ENCODE data around the gene LRRC58. TPM values are rescaled to one million over a fixed set of nuclear protein-coding genes. Genes with fewer than 3 reads are reported as not detected.
"Not testable (repeated sequence)": the region's sequence is repeated elsewhere in the genome, so short reads cannot be mapped to it uniquely, and the experiment has no call there.

Gene LRRC58
- total RNA-seq, 1 donor from 2014 or later, result 14.3 TPM

DNA sequence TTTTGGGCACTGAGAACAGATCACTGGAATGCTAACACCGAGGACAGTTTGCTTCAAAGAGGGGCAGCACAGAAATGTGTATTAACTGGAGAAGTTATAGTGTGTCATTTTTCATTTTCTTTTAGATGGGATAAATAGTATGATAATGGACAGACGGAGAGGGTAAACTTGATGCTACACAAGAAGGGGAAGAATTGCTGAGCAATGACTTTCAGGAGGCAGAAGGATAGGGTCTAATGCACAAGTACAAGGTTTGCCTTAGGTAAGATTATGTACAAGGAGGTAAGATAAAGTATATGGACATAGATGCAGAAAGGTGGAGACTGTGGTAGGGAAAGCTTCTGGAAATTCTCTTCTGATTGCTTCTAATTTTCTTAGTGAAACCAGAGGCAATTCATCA lies 32.3 kb upstream of the LRRC58 start:
- no peak overlapping the region for H3K9ac ChIP-seq (ENCODE audit: low read length)

DNA sequence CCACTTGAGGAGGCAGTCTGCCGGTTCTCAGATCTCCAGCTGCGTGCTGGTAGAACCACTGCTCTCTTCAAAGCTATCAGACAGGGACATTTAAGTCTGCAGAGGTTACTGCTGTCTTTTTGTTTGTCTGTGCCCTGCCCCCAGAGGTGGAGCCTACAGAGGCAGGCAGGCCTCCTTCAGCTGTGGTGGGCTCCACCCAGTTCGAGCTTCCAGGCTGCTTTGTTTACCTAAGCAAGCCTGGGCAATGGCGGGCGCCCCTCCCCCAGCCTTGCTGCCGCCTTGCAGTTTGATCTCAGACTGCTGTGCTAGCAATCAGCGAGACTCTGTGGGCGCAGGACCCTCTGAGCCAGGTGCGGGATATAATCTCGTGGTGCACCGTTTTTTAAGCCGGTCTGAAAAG lies 28.8 kb upstream of the LRRC58 start:
- H3K27me3 ChIP-seq (ENCODE audit: insufficient read depth, low read length); H3K4me2 ChIP-seq (ENCODE audit: low read length); H3K4me3 Mint-ChIP-seq (ENCODE audit: unreplicated experiment); H3K4me3 ChIP-seq (ENCODE audit: insufficient read depth, low read depth, low read length); H3K4me1 Mint-ChIP-seq (ENCODE audit: low read depth, unreplicated experiment); DNase-seq (ENCODE audit: low read depth); H3K27ac Mint-ChIP-seq (ENCODE audit: unreplicated experiment); H3K9me3 Mint-ChIP-seq (ENCODE audit: unreplicated experiment); H3K4me1 ChIP-seq (ENCODE audit: insufficient read depth, low read length); FAIRE-seq; H3K27me3 Mint-ChIP-seq (ENCODE audit: low read depth, unreplicated experiment); H3K79me2 ChIP-seq (ENCODE audit: insufficient read depth, low read length); H3K36me3 Mint-ChIP-seq (ENCODE audit: low read depth, unreplicated experiment); H2AFZ ChIP-seq (ENCODE audit: low read depth, low read length); H3K36me3 ChIP-seq (ENCODE audit: insufficient read depth, low read length); H3K9ac ChIP-seq (ENCODE audit: low read length); H4K20me1 ChIP-seq (ENCODE audit: insufficient read depth, low read length); H3K27ac ChIP-seq (ENCODE audit: low read depth, low read length); H3K9me3 ChIP-seq (ENCODE audit: insufficient read depth, low read depth, low read length): not testable (repeated sequence)

More for the DNA sequence above, 32.3 kb upstream of the LRRC58 start:
- Mint-ChIP-seq H3K4me3 (ENCODE audit: unreplicated experiment) (no peak overlapping the region), H3K27me3 (ENCODE audit: low read depth, unreplicated experiment) (no peaks in the 10 kb centered on the region), H3K27ac (ENCODE audit: unreplicated experiment) (no peak overlapping the region), H3K4me1 (ENCODE audit: low read depth, unreplicated experiment) (no peaks in the 10 kb centered on the region), H3K9me3 (ENCODE audit: unreplicated experiment) (peaks cover 4% of the 10 kb centered on the region), H3K36me3 (ENCODE audit: low read depth, unreplicated experiment) (no peaks in the 10 kb centered on the region)
- H3K36me3 ChIP-seq (ENCODE audit: insufficient read depth, low read length), result no peaks in the 10 kb centered on the region
- TF ChIP-seq, protein P1, sequence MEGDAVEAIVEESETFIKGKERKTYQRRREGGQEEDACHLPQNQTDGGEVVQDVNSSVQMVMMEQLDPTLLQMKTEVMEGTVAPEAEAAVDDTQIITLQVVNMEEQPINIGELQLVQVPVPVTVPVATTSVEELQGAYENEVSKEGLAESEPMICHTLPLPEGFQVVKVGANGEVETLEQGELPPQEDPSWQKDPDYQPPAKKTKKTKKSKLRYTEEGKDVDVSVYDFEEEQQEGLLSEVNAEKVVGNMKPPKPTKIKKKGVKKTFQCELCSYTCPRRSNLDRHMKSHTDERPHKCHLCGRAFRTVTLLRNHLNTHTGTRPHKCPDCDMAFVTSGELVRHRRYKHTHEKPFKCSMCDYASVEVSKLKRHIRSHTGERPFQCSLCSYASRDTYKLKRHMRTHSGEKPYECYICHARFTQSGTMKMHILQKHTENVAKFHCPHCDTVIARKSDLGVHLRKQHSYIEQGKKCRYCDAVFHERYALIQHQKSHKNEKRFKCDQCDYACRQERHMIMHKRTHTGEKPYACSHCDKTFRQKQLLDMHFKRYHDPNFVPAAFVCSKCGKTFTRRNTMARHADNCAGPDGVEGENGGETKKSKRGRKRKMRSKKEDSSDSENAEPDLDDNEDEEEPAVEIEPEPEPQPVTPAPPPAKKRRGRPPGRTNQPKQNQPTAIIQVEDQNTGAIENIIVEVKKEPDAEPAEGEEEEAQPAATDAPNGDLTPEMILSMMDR (IDR thresholded peaks at IDR 0.05; ENCODE audit: insufficient read depth, low read depth, low read length), result no peak
- no peak for TF ChIP-seq EZH2 (IDR thresholded peaks at IDR 0.05; ENCODE audit: insufficient read depth, low read length)
- H3K9me3 ChIP-seq (ENCODE audit: insufficient read depth, low read depth, low read length), result no peaks in the 10 kb centered on the region
- no peak overlapping the region for H3K27ac ChIP-seq (ENCODE audit: low read depth, low read length)
- H3K4me2 ChIP-seq (ENCODE audit: low read length), result no peak overlapping the region
- no peak for FAIRE-seq
- H2AFZ ChIP-seq (ENCODE audit: low read depth, low read length), result no peak overlapping the region
- H3K4me3 ChIP-seq (ENCODE audit: insufficient read depth, low read depth, low read length), result no peak overlapping the region
- DNase-seq (ENCODE audit: low read depth), result no peak
- H3K27me3 ChIP-seq (ENCODE audit: insufficient read depth, low read length), result no peaks in the 10 kb centered on the region
- H4K20me1 ChIP-seq (ENCODE audit: insufficient read depth, low read length), result no peaks in the 10 kb centered on the region
- no peaks in the 10 kb centered on the region for H3K79me2 ChIP-seq (ENCODE audit: insufficient read depth, low read length)
- H3K4me1 ChIP-seq (ENCODE audit: insufficient read depth, low read length), result no peaks in the 10 kb centered on the region

DNA sequence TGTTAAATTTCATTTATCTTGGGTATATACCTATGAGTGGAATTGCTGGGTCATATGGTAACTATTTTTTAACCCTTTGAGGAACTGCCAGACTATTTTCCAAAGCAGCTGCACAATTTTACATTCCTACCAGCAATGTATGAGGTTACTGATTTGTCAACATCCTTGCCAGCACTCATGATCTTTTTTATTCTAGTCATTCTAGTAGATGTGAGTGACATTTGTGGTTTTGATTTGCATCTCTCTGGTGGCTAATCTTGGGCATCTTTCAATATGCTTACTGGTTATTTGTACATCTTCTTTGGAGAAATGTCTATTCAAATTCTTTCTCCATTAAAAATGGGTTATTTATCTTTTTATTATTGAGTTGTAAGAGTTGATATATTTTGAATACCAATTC lies 21.3 kb upstream of the LRRC58 start:
- TF ChIP-seq EZH2 (IDR thresholded peaks at IDR 0.05; ENCODE audit: insufficient read depth, low read length), result no peak
- TF ChIP-seq, protein P1 (IDR thresholded peaks at IDR 0.05; ENCODE audit: insufficient read depth, low read depth, low read length), result no peak

More for the DNA sequence above, 21.3 kb upstream of the LRRC58 start:
- Histone ChIP-seq H3K36me3 (ENCODE audit: insufficient read depth, low read length) (no peaks in the 10 kb centered on the region), H3K27ac (ENCODE audit: low read depth, low read length) (no peak overlapping the region), H3K4me2 (ENCODE audit: low read length) (no peak overlapping the region), H3K27me3 (ENCODE audit: insufficient read depth, low read length) (no peaks in the 10 kb centered on the region), H3K9me3 (ENCODE audit: insufficient read depth, low read depth, low read length) (no peaks in the 10 kb centered on the region), H3K4me1 (ENCODE audit: insufficient read depth, low read length) (no peaks in the 10 kb centered on the region), H3K4me3 (ENCODE audit: insufficient read depth, low read depth, low read length) (no peak overlapping the region), H3K9ac (ENCODE audit: low read length) (no peak overlapping the region), H2AFZ (ENCODE audit: low read depth, low read length) (no peak overlapping the region), H4K20me1 (ENCODE audit: insufficient read depth, low read length) (no peaks in the 10 kb centered on the region), H3K79me2 (ENCODE audit: insufficient read depth, low read length) (no peaks in the 10 kb centered on the region)
- DNase-seq (ENCODE audit: low read depth) (no peak), FAIRE-seq (no peak)
- Mint-ChIP-seq H3K36me3 (ENCODE audit: low read depth, unreplicated experiment) (no peaks in the 10 kb centered on the region), H3K4me3 (ENCODE audit: unreplicated experiment) (no peak overlapping the region), H3K4me1 (ENCODE audit: low read depth, unreplicated experiment) (peaks cover 5% of the 10 kb centered on the region), H3K27me3 (ENCODE audit: low read depth, unreplicated experiment) (no peaks in the 10 kb centered on the region), H3K27ac (ENCODE audit: unreplicated experiment) (no peak overlapping the region), H3K9me3 (ENCODE audit: unreplicated experiment) (no peaks in the 10 kb centered on the region)
